GM21423 (cell line): ENCODE measurements around the gene CDKAL1.
"Not testable (repeated sequence)": the region's sequence is repeated elsewhere in the genome, so short reads cannot be mapped to it uniquely, and the experiment has no call there.

Experiments used
- ATAC-seq: cut with Tn5 transposase; IDR thresholded peaks from one replicate; pipeline ENCODE4 v1.9.1; 2021; ENCODE audit warnings: mild to moderate bottlenecking, moderate library complexity; ENCODE audit not compliant: unreplicated experiment

Gene CDKAL1

DNA sequence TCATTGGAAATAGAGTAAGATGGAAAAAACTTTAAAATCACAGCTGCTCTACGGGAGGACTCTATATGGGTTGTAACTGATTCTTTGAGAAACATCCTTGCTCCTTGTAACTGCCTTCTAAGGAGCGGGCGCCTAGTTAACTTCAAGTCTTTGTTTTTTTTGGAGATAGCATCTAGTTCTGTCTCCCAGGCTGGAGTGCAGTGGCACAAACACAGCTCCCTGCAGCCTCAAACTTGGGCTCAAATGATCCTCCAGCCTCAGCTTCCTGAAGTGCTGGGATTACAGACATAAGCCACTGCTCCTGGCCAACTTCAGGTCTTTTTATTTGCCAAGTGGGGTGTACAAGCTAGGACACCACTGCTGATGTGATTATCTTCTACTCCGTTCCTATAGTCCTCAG is 552.9 kb downstream of the CDKAL1 start:
- ATAC-seq: no peak

DNA sequence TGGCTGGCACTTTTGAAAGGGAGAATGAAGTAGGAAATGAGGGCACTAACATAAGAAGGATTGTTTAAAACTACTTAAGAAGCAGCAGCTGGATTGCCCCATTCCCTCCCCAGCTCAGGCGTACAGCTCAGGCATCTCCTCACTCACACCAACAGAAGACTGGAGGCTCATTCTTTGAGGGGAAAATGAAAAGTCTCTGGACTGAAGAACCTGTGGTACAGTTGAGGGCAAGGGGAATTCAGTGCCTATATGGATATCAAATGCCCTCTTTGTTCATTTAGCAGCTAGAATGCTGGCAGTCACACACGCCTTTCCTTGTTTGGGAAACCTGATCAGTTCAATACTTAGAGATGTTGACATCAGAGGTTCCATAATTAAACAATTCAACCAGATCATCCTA is 557.2 kb downstream of the CDKAL1 start:
- ATAC-seq: no peak

DNA sequence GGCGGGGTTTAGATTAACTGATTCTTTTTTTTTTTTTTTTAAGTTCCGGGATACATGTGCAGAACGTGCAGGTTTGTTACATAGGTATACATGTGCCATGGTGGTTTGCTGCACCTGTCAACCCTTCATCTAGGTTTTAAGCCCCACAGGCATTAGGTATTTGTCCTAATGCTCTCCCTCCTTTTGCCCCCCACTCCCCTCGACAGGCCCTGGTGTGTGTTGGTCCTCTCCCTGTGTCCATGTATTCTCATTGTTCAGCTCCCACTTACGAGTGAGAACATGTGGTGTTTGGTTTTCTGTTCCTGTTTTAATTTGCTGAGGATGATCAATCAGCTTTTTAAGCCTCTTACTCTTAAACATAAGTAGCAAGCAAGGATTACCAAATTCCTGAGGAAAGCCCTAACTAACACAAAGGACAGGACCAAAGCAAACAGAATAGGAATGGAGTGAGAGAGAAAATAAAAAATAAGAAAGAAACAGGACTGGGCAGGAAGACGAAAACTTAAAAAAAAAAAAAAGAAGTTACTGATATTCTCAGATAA is 558.0 kb downstream of the CDKAL1 start:
- ATAC-seq: not testable (repeated sequence)

DNA sequence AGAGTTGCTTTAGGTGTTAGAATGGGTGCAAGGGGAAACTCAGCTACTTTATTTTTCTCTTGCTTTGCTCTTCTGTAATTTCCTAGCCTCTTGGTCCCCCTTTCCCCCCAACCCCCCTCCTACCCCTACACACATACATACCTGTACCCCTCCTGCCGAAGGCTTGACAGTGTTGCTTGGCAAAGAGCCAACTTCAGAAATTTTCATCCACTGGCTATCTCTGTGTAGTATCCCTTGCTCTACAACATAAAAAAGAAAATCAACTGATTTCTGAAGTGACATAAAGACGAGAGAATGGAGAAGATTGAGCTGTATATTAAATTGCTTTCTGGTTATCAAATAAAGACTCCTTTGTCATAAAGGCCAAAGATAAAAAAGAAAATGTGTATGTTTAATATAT is 561.2 kb downstream of the CDKAL1 start:
- ATAC-seq: no peak

DNA sequence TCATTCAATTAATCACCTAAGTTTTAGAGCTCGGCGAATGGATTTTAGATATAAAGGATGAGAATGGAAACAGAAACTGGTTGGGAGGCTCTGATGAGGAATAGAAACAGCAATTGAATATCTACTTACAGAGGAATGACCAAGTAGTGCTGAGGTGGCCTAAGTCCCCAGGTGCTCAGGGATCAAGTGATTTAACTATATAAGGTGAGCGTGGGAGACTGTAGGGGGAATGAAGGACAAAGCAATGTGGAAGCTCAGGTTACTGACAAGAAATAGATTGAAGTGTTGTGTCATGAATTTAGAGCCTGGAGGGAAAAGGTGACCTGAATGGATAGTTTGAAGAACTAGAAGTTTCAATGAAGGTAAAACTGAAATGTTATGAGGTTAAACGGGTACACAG is 563.9 kb downstream of the CDKAL1 start:
- ATAC-seq: no peak

DNA sequence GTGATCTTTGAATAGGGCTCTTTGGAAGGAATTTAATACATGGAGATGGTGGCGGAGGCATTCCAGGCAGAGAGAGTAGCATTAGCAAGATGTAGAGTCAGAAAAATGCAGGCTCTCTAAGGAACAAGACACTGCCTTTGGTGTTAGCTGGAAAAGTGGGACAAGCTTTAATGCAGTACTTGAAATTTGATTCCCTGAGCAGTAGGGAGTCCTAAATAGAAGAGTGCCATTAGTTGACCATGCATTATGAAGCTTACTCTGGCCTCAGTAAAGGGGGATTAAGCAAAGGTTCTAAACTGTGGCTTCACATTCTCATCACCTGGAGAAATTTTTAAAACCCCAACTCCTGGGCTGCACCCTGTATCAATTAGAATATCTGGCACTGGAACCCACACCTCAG is 564.5 kb downstream of the CDKAL1 start:
- no peak for ATAC-seq

DNA sequence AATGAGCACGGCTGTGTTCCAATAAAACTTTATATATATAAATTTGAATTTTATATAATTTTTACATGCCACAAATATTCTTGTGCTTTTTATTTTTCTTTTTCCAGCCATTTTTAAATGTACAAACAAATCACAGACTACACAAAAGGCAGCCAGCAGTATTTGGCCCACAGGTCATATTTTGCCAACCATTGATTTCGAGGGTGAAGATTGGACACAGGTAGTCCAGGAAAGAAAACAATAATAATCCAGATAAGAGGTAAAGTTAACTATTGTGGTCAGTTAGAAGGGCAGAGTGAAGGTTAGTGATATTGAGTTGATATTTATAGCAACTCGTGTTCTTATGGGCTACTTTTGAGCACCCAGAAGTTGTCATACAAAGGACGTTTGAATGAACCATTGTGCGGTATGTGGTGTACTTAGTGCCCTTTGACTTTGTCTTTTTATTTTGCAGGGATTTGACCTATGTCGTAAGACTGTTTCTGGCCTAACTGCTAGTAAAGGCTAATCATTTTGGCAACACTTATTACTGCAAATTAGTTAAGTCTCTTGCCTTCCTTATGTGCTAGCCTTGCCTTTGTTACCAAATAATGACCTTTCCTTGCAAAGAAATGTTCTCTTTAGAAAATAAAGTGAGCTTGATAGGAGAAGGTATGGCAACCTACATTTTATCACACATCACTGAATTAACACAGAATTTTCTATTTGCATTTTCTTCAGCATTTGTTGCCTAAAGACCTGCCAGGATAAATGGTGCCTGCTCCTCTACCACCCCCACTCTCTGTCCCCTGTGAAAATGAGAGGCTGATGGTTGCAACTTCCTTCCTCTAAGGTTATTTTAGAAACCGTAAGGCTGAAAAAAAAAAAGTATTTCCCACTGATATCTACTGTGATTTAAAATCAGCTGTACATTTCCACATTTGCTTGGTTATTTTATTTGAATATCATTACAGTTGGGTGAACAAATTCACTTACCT is 565.4 kb downstream of the CDKAL1 start:
- ATAC-seq: no peak

DNA sequence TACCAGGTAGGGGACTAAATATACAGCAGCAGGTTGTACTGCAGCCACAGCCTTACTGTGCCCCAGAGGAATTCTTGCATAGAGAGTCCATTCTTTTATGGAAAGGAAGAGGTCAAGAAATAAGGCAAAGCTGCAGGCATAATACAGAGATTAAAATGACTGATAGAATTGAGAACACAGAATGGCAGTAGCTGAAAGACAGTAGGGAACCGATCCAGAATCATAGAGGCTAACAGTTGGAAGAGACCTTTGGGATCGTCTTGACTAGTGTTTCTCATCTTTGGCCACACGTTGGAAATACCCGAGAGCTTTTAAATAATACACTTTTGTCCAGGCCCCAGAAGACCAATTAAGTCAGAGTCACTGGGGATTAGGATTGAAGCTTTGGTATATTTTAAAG is 566.7 kb downstream of the CDKAL1 start:
- ATAC-seq: no peak

DNA sequence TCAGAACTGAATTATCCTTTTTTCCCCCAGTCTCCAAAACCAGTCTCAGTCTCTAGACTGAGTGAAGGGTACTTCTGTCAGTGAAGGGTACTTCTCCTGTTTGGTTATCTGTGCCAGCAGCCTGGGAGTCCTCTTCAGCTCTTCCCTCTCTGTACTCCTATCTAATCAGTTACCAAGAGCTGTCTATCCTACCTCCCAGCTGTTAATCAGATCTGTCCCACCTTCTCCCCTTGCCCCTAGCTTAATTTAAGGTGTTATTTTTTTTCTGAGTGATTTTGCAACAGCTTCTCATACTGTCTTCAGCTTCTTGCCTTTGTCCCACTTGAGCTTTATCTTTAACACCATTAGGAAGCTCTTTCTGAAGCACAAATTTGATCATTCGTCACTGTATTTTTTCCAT is 567.4 kb downstream of the CDKAL1 start:
- ATAC-seq: no peak

DNA sequence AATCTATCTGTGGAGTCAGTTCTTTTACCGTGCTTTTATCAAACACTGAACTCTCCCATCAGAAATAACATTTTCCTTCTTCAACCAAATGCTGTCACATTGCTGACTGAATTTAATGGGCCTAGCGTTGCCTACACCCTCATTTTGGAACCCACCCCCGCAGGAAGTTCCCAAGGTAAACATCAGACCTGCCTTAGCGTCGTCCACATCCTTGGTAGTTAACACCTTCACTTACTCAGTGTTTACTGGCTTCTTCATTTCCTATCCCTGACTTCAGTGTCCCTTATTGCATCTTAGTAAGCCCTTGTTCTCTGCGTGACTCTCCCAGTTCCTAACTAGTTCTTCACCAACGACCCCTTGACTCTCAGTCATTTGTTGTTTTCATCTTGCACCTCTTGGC is 567.9 kb downstream of the CDKAL1 start:
- ATAC-seq: no peak

DNA sequence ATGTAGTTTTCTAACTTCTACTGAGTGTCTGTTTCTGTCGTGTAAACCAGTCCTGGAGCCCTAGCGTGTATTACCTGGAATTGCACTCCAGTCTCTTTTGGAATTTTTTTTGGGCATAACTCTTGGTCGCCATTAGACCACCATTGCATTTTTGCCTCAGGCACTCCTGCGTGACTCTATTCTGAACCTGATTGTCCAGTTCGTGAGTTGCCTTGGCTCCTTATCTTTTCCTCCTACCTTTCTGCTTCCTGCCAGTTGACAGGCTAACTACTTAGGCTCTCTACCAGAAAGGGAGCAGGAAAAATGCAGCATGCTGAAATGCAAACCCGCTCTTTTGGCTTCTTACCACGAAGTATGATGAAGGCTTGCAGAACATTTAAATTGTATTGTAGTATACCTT is 568.4 kb downstream of the CDKAL1 start:
- ATAC-seq: no peak

DNA sequence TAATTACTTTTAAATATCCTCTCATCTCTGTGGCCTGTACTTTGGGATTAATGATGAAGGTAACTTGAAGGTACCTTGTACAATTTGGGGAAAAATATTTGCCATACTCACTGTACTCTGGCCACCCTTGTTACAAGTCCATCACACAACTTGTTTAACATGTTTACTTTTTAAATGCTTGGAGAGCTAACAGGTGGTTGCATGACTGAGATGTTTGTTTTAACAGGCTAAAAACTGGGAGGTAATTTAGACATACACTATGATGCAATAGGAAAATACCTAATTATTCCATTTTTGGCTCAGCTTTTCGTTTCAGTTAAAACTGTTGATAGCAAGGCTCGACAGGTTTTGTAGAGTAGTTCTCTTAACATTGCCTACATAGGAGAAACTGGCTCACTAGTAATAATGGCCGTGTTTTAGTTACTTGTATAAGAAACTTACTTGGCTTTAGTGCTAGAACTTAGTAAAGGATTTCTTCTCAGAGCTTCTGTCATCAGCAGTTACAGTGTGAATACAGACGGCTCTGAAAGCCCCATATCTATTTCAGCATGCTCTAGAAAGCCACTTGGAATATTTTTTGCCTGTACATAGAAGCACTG is 569.5 kb downstream of the CDKAL1 start:
- no peak for ATAC-seq

DNA sequence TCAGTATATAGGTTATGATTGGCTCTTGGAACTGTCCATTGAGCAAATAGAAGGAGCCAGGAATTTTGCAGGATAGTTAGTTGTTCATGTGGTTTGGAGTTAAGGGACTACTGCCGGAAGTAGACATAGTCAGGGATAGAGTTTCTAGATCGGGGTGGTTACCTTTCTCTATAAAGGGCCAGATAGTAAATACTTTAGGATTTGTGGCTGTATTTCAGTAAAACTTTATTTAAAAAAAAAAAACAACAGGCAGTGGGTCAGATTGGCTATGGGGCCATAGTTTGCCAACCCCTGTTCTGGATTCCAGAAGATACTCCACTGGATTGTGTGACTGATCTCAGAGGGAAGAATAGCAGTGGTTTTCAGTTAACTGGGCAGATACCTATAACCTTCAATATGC is 570.0 kb downstream of the CDKAL1 start:
- ATAC-seq: no peak

DNA sequence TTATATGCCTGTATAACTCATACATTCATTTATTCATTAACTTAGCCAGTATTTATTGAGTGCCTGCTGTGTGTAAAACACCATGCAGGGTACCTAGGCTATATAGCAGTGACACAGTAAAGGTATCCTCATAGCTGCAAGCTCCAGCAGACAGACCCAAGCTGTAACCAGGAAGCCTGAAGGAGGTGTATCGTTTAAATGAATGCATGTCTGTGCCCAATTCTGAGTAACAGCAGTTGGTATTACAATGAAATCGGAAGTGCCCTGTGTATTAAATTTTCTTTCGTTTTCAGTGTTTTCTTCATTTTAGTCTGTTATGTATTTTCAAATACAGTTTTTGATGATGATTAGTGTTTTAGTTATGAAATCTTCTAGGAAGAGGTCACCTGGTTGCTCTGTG is 573.5 kb downstream of the CDKAL1 start:
- no peak for ATAC-seq

DNA sequence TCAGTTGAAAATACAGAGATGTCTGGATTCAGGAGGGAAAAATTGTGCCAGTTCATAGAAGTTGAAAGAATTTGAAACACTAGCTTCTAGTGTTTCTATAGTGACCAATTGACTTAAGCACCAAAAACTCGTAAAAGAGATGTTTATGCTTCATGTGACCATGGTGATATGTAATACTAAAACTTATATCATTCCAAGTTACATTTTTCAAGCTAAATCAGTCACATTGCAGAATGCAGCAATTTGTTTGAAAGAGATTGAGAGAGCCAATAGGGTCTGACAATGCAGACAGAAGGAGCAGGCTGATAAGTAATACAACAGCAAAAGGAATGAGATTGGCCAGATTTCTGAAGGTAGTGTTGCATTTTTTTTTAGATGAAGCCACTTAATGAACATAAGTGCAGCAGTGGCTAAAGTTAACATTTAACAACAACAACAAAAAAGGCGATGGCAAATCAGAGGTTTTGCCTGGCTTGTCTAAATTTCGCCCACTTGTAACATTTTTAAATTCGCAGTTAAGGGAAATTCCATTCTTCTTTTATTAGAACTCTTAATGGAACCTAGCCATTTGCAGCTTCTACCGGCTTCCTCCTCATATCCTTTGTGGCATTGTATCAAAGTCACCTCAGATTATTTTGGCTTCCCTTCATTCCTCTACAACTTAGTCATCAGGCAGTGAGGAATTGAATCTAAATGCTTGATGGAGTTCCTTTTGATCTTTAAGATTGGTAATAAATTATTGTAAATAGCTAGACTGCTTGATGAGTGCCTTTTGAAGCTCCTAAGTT is 575.3 kb downstream of the CDKAL1 start:
- no peak for ATAC-seq

DNA sequence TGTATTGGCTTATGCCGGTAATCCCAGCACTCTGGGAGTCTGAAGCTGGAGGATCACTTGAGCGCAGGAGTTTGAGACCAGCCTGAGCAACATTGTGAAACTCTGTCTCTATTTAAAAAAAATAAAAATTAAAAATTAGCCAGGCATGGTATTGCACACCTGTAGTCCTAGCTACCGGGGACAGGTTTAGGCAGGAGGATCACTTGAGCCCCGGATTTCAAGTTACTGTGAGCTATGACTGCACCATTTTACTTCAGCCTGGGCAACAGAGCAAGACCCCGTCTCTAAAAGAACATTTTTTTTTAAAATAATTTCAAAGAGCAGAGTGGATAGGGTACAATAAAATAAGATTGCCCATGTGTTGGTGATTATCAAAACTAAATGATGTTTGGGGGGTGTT is 576.4 kb downstream of the CDKAL1 start:
- ATAC-seq: no peak

DNA sequence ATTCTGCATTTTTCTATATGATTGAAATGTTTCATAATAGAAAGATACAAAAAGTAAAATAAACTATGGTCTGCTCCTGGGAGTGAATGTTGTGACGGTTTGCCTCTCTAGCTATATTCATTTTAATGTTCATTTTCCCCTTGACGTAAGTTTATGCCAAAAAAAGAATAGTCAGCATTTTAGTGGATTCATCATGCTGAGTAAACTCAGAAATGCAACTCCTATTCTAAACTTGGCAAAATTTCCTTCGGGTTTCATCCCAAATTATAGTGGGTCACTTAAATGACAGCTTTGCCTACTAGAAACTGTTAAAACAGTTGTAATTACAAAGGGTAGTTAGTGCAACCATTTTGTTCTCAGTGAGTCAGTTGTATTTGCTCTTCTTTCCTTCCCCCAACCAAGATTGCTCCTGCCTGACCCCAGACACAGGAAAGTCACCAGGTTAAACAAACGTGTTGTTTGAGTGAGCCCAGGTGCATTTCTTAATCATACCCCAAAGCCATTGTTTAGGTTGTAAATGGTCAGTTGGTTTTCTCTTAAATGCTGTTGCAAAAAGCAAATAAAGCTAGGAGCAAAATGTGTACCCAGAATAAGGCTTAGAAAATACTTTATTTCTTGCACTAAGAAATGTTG is 577.0 kb downstream of the CDKAL1 start:
- ATAC-seq: no peak

DNA sequence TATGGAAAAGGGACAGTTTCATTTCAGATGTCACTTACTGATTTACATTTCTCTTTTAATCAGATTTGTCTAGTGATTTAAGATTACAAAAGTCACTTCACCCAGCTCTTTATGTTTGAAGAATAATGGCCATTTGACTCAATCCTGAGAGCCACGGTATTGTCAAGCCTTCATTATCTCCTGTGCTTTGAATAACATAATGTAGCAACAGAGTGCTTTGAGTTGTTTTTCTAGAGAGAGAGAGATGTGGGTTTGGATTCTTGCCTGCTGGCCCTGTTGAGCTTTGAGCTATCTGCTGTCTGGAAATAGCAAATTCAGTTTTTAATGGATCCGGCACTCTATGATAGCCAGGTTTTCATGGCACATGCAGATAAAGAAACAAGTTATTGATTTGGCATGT is 580.9 kb downstream of the CDKAL1 start:
- no peak for ATAC-seq

DNA sequence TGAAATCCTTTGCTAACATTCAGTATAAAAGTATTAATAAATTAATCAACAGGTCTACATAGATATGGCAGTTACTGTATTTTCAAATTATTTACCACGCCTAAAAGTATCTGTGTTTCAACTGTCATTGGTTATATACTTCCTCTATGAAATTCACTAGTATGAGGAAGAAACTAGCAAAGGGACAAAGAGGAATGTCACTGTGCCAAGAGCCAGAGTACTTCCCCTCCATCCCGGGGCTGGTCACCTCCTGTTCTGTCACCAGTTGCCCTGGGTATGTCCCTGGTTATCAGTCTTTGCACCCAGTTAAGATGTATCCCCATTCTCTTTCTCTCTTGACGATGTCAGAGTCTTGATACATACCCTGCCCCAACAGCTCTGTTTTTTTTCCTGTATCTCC is 582.5 kb downstream of the CDKAL1 start:
- no peak for ATAC-seq

DNA sequence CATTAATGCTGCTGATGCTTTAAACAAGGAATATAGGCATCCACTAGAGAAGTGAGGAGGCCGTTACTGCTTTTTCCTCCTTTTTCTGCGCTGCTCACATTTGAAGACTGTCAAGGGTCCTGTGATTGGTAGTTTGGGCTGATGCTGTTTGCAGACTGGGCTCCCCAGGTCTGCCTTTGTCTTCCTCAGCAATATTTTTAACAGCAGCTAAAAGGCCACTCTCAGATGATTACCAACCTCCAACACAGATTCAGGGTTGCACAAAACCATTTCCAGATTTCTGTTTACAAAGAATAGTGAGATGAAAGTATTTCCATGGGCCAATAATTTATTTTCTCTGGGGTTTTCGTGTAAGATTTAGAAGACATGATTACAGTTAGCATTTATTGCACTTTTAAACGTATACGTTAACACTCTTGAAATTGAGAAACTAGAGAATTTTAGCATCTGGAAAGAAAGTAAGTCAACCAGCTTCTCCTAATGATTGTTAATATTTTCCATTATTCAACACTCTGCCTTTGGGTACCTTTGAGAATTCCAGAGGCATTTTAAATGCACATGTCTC is 584.0 kb downstream of the CDKAL1 start:
- ATAC-seq: no peak
